Right lobe of liver (tissue), 6 donors: Measurements from ENCODE around the gene ATOH8. TPM values are rescaled to one million over a fixed set of nuclear protein-coding genes. Genes with fewer than 3 reads are reported as not detected.
A peak's percentile ranks its signal among the peaks of the same experiment; 100 is the strongest.

Source experiments
- ATAC-seq, 4 donors: fragments of 200-7000 bp; cut with Tn5 transposase; one replicate each; pipeline ENCODE4 v1.9.1; 2020; ENCODE audit warnings: mild to moderate bottlenecking in 4 of 4, moderate library complexity in 4 of 4
- DNase-seq, 3 donors: peaks; one replicate each; pipeline ENCODE4 v3.0.0-alpha.2; 2020
- H3K27ac ChIP-seq, 3 donors: fragments of 200-600 bp; one replicate each; pipeline ENCODE4 v1.8.0; 2022
- H3K27me3 ChIP-seq, 2 donors: fragments of 200-600 bp; one replicate each; pipeline ENCODE4 v1.8.0; 2022
- H3K36me3 ChIP-seq, 4 donors: fragments of 200-600 bp; sonication (generic) in 1 of 4; one replicate each; pipeline versions ENCODE4 v1.5.1 to v1.8.0; 2017 to 2022; ENCODE audit warnings: control low read depth in 1 of 4
- H3K4me1 ChIP-seq, 4 donors: fragments of 200-600 bp; sonication (generic) in 1 of 4; one replicate each; pipeline versions ENCODE4 v1.5.1 to v1.8.0; 2017 to 2022; ENCODE audit warnings: control low read depth in 1 of 4
- H3K4me3 ChIP-seq, 3 donors: fragments of 200-600 bp; one replicate each; pipeline ENCODE4 v1.8.0; 2022
- H3K9me3 ChIP-seq, 4 donors: fragments of 200-600 bp; sonication (generic) in 1 of 4; one replicate each; pipeline versions ENCODE4 v1.5.1 to v1.8.0; 2017 to 2022; ENCODE audit warnings: control low read depth in 1 of 4
- POLR2A ChIP-seq: fragments of 450-650 bp; IDR thresholded peaks from one replicate; pipeline ENCODE4 v1.6.1; 2017; ENCODE audit warnings: antibody characterized with exemption, mild to moderate bottlenecking
- WGBS: methylation state at CpG from one replicate; pipeline ENCODE4 v1.1.6; 2018; ENCODE audit warnings: low coverage, low lambda C conversion rate; ENCODE audit not compliant: insufficient coverage; ENCODE audit errors: missing lambda C conversion rate; 5-methylcytosine and 5-hydroxymethylcytosine counted together
- intact Hi-C, 2 donors: fragments of 100-400 bp; cut with DNase I; formaldehyde crosslinking; loops; one replicate each; pipeline versions ENCODE4 v1.11.2 to v1.14.1; 2022
- total RNA-seq, 6 experiments: library from RNA; depleted of rRNA in 2 of 6; stranded (reverse); fragments of >200 nt in 2 of 6; fragmentation: NEBNext Ultra II Directional in 3 of 6; extraction: Animal tissue kit (Norgen Biotek cat#: 25700) in 3 of 6; gene quantifications; one replicate each; pipeline versions ENCODE4 v1.1.0 to v1.2.4, GENCODE V29; 2016 to 2023
- TF ChIP-seq, protein P1 (sequence below), 4 donors: fragments of 200-600 bp in 3 of 4; fragments of 450-650 bp in 1 of 4; IDR thresholded peaks; one replicate each; pipeline versions ENCODE4 v1.5.1 to v1.8.0; 2016 to 2022; ENCODE audit warnings: antibody characterized with exemption in 4 of 4, mild to moderate bottlenecking in 2 of 4
- donor health status: DM: no; HTN: yes; CAD: no.
- donor health status: DM: no; HTN: no; CAD: no.
- donor health status: DM: no; HTN: no; CAD: no.
- donor health status: DM: no; HTN: yes; CAD: no.
- donor health status: DM: no; HTN: yes; CAD: no.

The ATOH8 gene
- total RNA-seq, 6 experiments from 2014 or later, result 5.3 to 78.0 (median 46.2) TPM

DNA sequence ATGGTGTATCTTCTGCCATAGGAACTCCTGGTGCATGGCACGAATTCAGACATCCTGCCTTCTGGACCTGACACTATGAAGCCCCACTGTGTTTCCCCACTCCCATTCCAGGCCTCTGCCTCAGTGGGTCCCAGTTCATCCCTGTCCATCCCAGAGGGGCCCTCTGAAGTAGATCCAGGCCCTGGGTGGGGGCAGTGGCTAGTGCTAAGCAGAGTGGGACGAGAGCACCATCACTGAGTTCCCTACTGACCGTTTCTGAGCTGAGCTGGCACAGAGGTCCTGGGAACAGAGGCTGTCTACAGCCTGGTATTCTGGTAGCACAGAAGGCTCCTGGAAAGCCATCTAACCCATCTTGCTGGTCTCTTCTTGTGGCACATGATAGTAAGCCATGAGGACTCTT is 54.0 kb downstream of the ATOH8 start:
- H3K4me3 ChIP-seq, result no peak overlapping the region
- WGBS, result 89% methylated on average over 1 of the region's 3 CpGs
- intact Hi-C loops, result no loop called here
- H3K9me3 ChIP-seq, result no peaks in the 10 kb centered on the region
- no peaks in the 10 kb centered on the region for H3K36me3 ChIP-seq
- ATAC-seq (no peak), DNase-seq (peak in 1 of 3 donors; percentile 41)
- peaks cover 0 to 36% (median 12%) of the 10 kb centered on the region in 4 donors for H3K4me1 ChIP-seq
- peak overlapping the region in 2 of 3 donors; percentile 73 to 79 for H3K27ac ChIP-seq
- no peaks in the 10 kb centered on the region for H3K27me3 ChIP-seq
- no peak for TF ChIP-seq POLR2A
- TF ChIP-seq, protein P1, sequence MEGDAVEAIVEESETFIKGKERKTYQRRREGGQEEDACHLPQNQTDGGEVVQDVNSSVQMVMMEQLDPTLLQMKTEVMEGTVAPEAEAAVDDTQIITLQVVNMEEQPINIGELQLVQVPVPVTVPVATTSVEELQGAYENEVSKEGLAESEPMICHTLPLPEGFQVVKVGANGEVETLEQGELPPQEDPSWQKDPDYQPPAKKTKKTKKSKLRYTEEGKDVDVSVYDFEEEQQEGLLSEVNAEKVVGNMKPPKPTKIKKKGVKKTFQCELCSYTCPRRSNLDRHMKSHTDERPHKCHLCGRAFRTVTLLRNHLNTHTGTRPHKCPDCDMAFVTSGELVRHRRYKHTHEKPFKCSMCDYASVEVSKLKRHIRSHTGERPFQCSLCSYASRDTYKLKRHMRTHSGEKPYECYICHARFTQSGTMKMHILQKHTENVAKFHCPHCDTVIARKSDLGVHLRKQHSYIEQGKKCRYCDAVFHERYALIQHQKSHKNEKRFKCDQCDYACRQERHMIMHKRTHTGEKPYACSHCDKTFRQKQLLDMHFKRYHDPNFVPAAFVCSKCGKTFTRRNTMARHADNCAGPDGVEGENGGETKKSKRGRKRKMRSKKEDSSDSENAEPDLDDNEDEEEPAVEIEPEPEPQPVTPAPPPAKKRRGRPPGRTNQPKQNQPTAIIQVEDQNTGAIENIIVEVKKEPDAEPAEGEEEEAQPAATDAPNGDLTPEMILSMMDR (IDR thresholded peaks at IDR 0.05), result no peak

DNA sequence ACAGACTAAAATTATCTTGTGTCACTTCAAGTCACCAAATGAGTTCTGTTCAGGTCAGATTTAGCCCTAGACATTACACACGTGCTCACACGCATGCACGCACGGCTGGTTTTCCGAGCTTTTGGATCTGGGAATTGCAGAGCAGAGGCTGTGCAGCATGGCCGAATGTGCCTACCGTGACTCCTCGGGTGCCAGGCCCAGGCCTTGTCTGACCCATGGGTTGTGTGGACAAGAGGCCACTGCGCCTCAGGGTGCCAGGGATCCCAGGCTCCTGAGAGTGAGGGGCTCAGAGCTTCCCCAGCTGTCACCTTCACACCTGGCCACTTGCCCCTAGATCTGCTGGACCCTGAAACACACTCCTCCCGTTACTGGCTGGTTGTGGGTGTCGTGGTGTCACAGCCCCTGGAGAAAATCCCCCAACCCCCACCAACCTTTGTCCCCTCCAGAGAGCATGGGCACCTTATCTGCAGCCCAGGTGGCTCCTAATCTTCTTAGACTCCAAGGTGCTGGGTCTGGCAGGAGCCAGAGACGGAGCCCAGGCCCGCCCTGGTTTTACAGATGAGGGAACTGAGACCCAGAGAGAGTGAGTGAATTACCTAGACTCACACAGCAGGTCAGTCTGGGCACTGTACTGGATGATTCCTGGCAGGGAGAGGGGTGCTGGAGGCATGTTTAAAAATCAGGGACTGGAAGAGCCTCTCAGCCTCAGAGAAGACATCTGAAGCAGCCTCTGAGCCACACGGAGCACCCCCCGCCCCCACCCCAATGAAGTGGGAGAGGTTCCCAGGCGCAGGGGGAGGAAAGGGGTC is 56.8 kb downstream of the ATOH8 start:
- no peak for DNase-seq
- Histone ChIP-seq H3K27ac (no peak overlapping the region), H3K4me3 (no peak overlapping the region), H3K36me3 (no peaks in the 10 kb centered on the region), H3K27me3 (no peaks in the 10 kb centered on the region), H3K9me3 (no peaks in the 10 kb centered on the region), H3K4me1 (peaks cover 0 to 24% (median 11%) of the 10 kb centered on the region in 4 donors)
- TF ChIP-seq, protein P1 (IDR thresholded peaks at IDR 0.05), result no peak
- TF ChIP-seq POLR2A, result no peak
- ATAC-seq, result no peak
- intact Hi-C loops, result loop anchor here (5.0 to 10.0 kb wide), 3 partner anchors 63 to 176 kb away; no protein-coding TSS in a partner anchor
- 100% methylated on average over 1 of the region's 16 CpGs for WGBS

GRCh38 chr2:85811180-85812093 is 57.6 kb downstream of the ATOH8 start:
- WGBS, result 63% methylated on average over 21 of the region's 41 CpGs
- H3K9me3 ChIP-seq, result no peaks in the 10 kb centered on the region
- H3K27ac ChIP-seq, result no peak overlapping the region
- no peaks in the 10 kb centered on the region for H3K36me3 ChIP-seq
- peaks cover 0 to 17% (median 7%) of the 10 kb centered on the region in 4 donors for H3K4me1 ChIP-seq
- no peak overlapping the region for H3K4me3 ChIP-seq
- no peaks in the 10 kb centered on the region for H3K27me3 ChIP-seq
- TF ChIP-seq, protein P1 (IDR thresholded peaks at IDR 0.05), result no peak
- TF ChIP-seq POLR2A, result no peak
- intact Hi-C loops, result loop anchor here (5.0 to 10.0 kb wide), 3 partner anchors 64 to 177 kb away; no protein-coding TSS in a partner anchor
- no peak for ATAC-seq
- no peak for DNase-seq

DNA sequence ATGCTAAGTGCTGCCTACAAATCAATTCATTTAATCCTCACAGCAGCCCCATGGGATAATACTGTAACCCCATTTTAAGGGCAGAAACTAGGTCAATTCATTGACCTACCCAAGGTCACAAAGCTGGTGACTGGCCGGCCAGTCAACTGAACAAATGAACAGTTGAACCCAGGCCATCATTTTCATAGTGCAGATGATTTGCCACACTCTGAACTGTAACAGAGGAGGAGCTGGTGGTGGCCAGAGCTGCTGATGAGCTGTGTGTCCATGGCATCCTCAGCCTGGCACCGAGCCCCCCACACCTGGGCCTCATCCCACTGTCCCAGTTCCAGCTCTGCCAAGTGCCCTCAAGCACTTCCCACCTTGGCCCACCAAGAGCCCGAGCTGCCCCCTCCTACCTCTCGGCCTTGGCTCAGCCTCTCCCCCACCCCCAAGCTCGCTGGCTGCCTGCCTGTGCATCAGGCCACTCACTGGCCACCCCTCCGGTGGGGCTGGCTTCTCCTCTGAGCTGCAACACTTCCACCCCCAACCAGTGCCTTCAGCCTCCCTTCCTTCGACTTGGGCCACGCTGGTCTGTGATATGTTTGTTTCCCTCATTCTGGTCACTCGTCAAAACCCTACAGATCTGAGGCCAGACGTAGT is 58.4 kb downstream of the ATOH8 start:
- Histone ChIP-seq H3K27me3 (no peaks in the 10 kb centered on the region), H3K4me1 (peaks cover 0 to 11% (median 5%) of the 10 kb centered on the region in 4 donors), H3K4me3 (no peak overlapping the region), H3K27ac (no peak overlapping the region), H3K9me3 (no peaks in the 10 kb centered on the region), H3K36me3 (no peaks in the 10 kb centered on the region)
- DNase-seq, result no peak
- ATAC-seq, result no peak
- intact Hi-C loops, result loop anchor here (5.0 to 10.0 kb wide), 3 partner anchors 65 to 177 kb away; no protein-coding TSS in a partner anchor
- 43% methylated on average over 4 of the region's 10 CpGs for WGBS
- TF ChIP-seq, protein P1 (IDR thresholded peaks at IDR 0.05), result no peak
- TF ChIP-seq POLR2A, result no peak
